ENCODE results near the gene VILL. TPM values are rescaled to one million over a fixed set of nuclear protein-coding genes. Genes with fewer than 3 reads are reported as not detected.

Gene VILL
- total and polyA plus RNA-seq, 2 donors (not counting 3 experiments of a cell fraction or from before 2014, with no cell fraction given), result 9.0 to 10.0 TPM

DNA sequence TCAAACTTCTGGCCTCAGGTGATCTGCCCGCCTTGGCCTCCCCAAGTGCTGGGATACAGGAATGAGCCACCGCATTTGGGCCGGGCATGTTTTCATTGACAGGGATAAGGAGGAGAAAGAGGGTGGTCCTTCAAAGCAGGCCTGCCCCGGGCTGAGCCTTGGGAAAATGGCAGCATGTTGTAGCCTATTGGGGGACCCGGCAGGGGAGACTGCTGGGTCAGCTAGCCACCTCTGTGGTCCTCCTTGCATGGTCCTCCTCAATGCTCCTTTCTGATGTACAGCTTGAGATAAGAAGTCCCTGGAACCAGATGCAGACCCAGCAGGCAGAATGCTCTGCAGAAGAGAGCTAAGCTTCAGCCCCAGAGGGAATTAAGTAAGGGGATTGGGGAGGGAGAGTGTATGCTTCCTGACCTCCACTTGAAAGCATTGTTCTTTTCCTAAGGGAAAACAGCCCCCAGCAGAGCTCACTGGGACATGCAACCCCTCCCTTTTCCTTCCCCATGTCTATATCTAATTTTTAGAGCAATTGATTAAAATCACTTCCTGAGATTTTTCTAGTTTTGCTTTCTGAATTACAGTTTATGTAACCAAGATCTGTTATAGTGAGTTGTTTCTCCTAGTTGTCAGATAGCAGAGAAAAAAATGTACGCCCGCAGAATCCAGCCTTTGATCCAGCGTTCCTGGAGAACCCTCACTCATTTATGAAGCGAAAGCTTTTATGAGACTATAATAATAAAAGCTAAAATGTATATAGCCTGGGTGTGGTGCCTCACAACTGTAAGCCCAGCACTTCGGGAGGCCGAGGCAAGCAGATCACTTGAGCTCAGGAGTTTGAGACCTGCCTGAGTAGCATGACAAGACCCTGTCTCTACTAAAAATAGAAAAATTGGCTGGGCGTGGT, 48.7 kb upstream of the VILL start:
- no peaks in the 10 kb centered on the region for H3K36me3 ChIP-seq (ENCODE audit: control insufficient read depth in 2 of 2, extremely low read depth in 1 of 2, insufficient read depth in 2 of 2, low read length in 2 of 2)
- no peaks in the 10 kb centered on the region for H3K79me2 ChIP-seq (ENCODE audit: control insufficient read depth, insufficient read depth, low read length)
- no peak overlapping the region for H3K27ac ChIP-seq (ENCODE audit: insufficient read depth, low read depth, low read length)
- intact Hi-C loops (cut with micrococcal nuclease), result no loop called here
- FAIRE-seq (peak; percentile 80), DNase-seq (ENCODE audit: low read depth, low spot score) (peak; percentile 40)
- no peak overlapping the region for H3K9ac ChIP-seq (replicated peaks; ENCODE audit: extremely low read depth, insufficient read depth, low read length)
- H3K4me2 ChIP-seq (ENCODE audit: insufficient read depth, low read length), result peak overlapping the region; percentile 24
- ChIA-PET CTCF (interaction anchor here (1.0 to 2.6 kb wide), 5 partner anchors 15 to 86 kb away, joined by 3 to 8 read pairs (median 7); no protein-coding TSS in a partner anchor), POLR2A (no interaction called here)
- H3K9me3 ChIP-seq (replicated peaks; ENCODE audit: control insufficient read depth, insufficient read depth, low read length), result no peaks in the 10 kb centered on the region
- H3K9me1 ChIP-seq (replicated peaks; ENCODE audit: control insufficient read depth, extremely low read depth, insufficient read depth, low read length), result no peaks in the 10 kb centered on the region
- H3K4me1 ChIP-seq (ENCODE audit: control insufficient read depth, extremely low read depth, insufficient read depth, low read length), result peaks cover 29% of the 10 kb centered on the region
- BruUV-seq (replicated peaks), result no TSS peak
- dilution Hi-C loops (cut with MboI; ENCODE audit: extremely low pct_ligation_motif_present, low sequenced_read_pairs), result no loop called here
- no peak overlapping the region for H3K4me3 ChIP-seq (replicated peaks in 1 of 3; ENCODE audit: insufficient read depth in 1 of 3, low read depth in 1 of 3, low read length in 3 of 3)
- TF ChIP-seq GATA2 (IDR thresholded peaks at IDR 0.05; ENCODE audit: insufficient read depth, insufficient read length, low read depth, low read length) (no peak), EZH2 (IDR thresholded peaks at IDR 0.05; ENCODE audit: borderline replicate concordance, low read depth, low read length, severe bottlenecking) (no peak), FOS (IDR thresholded peaks at IDR 0.05; ENCODE audit: borderline replicate concordance, insufficient read depth, low read length) (no peak), POLR2AphosphoS5 (IDR thresholded peaks at IDR 0.05; ENCODE audit: insufficient read depth, low read depth, low read length) (no peak), POLR2A (IDR thresholded peaks at IDR 0.05; ENCODE audit: low read depth, low read length) (no peak), MYC (IDR thresholded peaks at IDR 0.05; ENCODE audit: low read depth, low read length) (no peak), JUN (IDR thresholded peaks at IDR 0.05; ENCODE audit: borderline replicate concordance, insufficient read depth, insufficient read length, low read depth) (no peak)
- TF ChIP-seq, protein P1, sequence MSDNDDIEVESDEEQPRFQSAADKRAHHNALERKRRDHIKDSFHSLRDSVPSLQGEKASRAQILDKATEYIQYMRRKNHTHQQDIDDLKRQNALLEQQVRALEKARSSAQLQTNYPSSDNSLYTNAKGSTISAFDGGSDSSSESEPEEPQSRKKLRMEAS (IDR thresholded peaks at IDR 0.05; ENCODE audit: insufficient read depth, insufficient read length), result no peak
- TF ChIP-seq, protein P2, sequence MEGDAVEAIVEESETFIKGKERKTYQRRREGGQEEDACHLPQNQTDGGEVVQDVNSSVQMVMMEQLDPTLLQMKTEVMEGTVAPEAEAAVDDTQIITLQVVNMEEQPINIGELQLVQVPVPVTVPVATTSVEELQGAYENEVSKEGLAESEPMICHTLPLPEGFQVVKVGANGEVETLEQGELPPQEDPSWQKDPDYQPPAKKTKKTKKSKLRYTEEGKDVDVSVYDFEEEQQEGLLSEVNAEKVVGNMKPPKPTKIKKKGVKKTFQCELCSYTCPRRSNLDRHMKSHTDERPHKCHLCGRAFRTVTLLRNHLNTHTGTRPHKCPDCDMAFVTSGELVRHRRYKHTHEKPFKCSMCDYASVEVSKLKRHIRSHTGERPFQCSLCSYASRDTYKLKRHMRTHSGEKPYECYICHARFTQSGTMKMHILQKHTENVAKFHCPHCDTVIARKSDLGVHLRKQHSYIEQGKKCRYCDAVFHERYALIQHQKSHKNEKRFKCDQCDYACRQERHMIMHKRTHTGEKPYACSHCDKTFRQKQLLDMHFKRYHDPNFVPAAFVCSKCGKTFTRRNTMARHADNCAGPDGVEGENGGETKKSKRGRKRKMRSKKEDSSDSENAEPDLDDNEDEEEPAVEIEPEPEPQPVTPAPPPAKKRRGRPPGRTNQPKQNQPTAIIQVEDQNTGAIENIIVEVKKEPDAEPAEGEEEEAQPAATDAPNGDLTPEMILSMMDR (IDR thresholded peaks at IDR 0.05; ENCODE audit: extremely low read depth in 1 of 2, insufficient read depth in 1 of 2, low read depth in 1 of 2, low read length in 2 of 2), result no peak
- H3K27me3 ChIP-seq (ENCODE audit: control insufficient read depth in 2 of 2, insufficient read depth in 2 of 2, low read length in 2 of 2), result no peaks in the 10 kb centered on the region
- H2AFZ ChIP-seq (ENCODE audit: low read depth, low read length), result no peak overlapping the region
- H4K20me1 ChIP-seq (replicated peaks; ENCODE audit: control insufficient read depth, extremely low read depth, insufficient read depth, low read length), result no peaks in the 10 kb centered on the region
